ENCODE data around the gene PNPLA1. TPM values are rescaled to one million over a fixed set of nuclear protein-coding genes. Genes with fewer than 3 reads are reported as not detected.

The PNPLA1 gene
- total RNA-seq, 1 experiment from 2014 or later = 0.10 TPM

DNA sequence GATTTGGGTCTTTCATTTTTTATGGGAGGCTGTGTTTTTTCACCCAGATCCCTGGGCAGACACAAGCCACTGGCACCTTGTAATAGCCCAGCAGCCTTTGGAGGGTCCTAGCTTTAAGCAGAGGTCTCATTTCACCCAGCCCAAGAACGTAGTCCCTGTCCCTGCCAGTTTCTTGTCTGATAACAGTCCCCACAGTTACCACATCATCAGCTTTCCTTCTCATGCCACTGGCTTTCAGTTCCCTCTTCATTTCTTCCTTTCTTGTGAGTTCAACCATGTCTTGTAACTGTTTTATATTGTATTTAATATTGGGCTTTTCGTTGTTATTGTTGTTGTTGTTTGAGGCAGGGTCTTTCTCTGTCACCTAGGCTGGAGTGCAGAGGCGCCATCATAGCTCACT lies 10.6 kb downstream of the PNPLA1 start:
- ChIA-PET POLR2A (no interaction called here), CTCF (interaction anchor here (0.8 kb wide), 1 partner anchor 22 kb away, joined by 3 read pairs; no protein-coding TSS in a partner anchor), RAD21 (ENCODE audit: low non-redundant PET in 1 of 2, low total read pairs in 2 of 2, uncharacterized antibody in 2 of 2, unreplicated experiment in 2 of 2) (no interaction called here)
- Histone ChIP-seq H4K20me1 (ENCODE audit: insufficient read depth) (no peaks in the 10 kb centered on the region), H3K4me3 (replicated peaks in 1 of 2; ENCODE audit: low read depth in 1 of 2, low read length in 2 of 2) (no peak overlapping the region), H3K36me3 (ENCODE audit: control insufficient read depth in 1 of 2, insufficient read depth in 2 of 2, low read length in 2 of 2) (no peaks in the 10 kb centered on the region), H3K27ac (ENCODE audit: low read depth, low read length) (no peak overlapping the region), H3K27me3 (ENCODE audit: insufficient read depth, low read length) (peaks cover 12% of the 10 kb centered on the region; the same call in 1 of the 2 replicates), H3K79me2 (ENCODE audit: insufficient read depth, low read length) (no peaks in the 10 kb centered on the region), H3K4me1 (ENCODE audit: control insufficient read depth in 1 of 2, insufficient read depth in 2 of 2, low read length in 2 of 2) (no peaks in the 10 kb centered on the region), H2AFZ (ENCODE audit: low read depth, low read length, poor library complexity, severe bottlenecking) (no peak overlapping the region), H3K9ac (ENCODE audit: low read length) (no peak overlapping the region), H3K4me2 (ENCODE audit: low read length) (no peak overlapping the region), H3K9me3 (ENCODE audit: control insufficient read depth in 1 of 2, insufficient read depth in 1 of 2, low read depth in 1 of 2, low read length in 2 of 2) (no peaks in the 10 kb centered on the region), H3K9me2 (ENCODE audit: insufficient read depth) (no peaks in the 10 kb centered on the region)
- intact Hi-C loops (cut with micrococcal nuclease) = no loop called here
- DNase-seq (ENCODE audit: low read depth, low spot score) = no peak
- BruUV-seq (replicated peaks) = no TSS peak
- ATAC-seq = no peak
- TF ChIP-seq, protein P1, sequence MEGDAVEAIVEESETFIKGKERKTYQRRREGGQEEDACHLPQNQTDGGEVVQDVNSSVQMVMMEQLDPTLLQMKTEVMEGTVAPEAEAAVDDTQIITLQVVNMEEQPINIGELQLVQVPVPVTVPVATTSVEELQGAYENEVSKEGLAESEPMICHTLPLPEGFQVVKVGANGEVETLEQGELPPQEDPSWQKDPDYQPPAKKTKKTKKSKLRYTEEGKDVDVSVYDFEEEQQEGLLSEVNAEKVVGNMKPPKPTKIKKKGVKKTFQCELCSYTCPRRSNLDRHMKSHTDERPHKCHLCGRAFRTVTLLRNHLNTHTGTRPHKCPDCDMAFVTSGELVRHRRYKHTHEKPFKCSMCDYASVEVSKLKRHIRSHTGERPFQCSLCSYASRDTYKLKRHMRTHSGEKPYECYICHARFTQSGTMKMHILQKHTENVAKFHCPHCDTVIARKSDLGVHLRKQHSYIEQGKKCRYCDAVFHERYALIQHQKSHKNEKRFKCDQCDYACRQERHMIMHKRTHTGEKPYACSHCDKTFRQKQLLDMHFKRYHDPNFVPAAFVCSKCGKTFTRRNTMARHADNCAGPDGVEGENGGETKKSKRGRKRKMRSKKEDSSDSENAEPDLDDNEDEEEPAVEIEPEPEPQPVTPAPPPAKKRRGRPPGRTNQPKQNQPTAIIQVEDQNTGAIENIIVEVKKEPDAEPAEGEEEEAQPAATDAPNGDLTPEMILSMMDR (IDR thresholded peaks at IDR 0.05 in 2 of 3, conservative IDR thresholded peaks at IDR 0.05 in 1 of 3; ENCODE audit: borderline replicate concordance in 1 of 3, insufficient read depth in 1 of 3, low read depth in 2 of 3, low read length in 2 of 3) = no peak
- no peak for TF ChIP-seq TCF7L2 (IDR thresholded peaks at IDR 0.05; ENCODE audit: borderline replicate concordance, extremely low read depth, insufficient read depth, insufficient read length)
- TF ChIP-seq RAD21 (IDR thresholded peaks at IDR 0.05; ENCODE audit: low read depth) = no peak
- no peak for TF ChIP-seq ELF1 (IDR thresholded peaks at IDR 0.05; ENCODE audit: borderline replicate concordance, low read depth)
- TF ChIP-seq, protein P2, sequence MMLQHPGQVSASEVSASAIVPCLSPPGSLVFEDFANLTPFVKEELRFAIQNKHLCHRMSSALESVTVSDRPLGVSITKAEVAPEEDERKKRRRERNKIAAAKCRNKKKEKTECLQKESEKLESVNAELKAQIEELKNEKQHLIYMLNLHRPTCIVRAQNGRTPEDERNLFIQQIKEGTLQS (IDR thresholded peaks at IDR 0.05) = no peak
- TF ChIP-seq YY1 (IDR thresholded peaks at IDR 0.05; ENCODE audit: extremely low read depth, insufficient replicate concordance, low read depth, low read length) = no peak
- no peak for TF ChIP-seq POLR2AphosphoS5 (IDR thresholded peaks at IDR 0.05; ENCODE audit: low read depth, low read length)

Data from HCT116 (cell line).